ENCODE data around the gene CCDC6.

Gene CCDC6

GRCh38 chr10:59917922-59918321, 11.6 kb upstream of the CCDC6 start:
- ChIA-PET CTCF (no interaction called here), POLR2A (no interaction called here)
- H3K27me3 ChIP-seq (replicated peaks in 2 of 5; ENCODE audit: control insufficient read depth in 4 of 5, insufficient read depth in 5 of 5, low read length in 4 of 5): no peaks in the 10 kb centered on the region
- no peak overlapping the region for H3K4me3 ChIP-seq (ENCODE audit: control insufficient read depth in 1 of 7, extremely low read depth in 1 of 7, insufficient read depth in 4 of 7, low read depth in 2 of 7, low read length in 6 of 7)
- H3K4me1 ChIP-seq (ENCODE audit: control extremely low read depth in 1 of 4, control insufficient read depth in 4 of 4, insufficient read depth in 4 of 4, low read length in 3 of 4): no peaks in the 10 kb centered on the region
- no peak for DNase-seq
- H3K36me3 ChIP-seq (ENCODE audit: control insufficient read depth in 4 of 4, insufficient read depth in 4 of 4, low read length in 3 of 4): no peaks in the 10 kb centered on the region
- no peak overlapping the region for H3K27ac ChIP-seq (ENCODE audit: insufficient read depth in 1 of 2, low read depth in 1 of 2, low read length in 2 of 2, poor library complexity in 1 of 2, severe bottlenecking in 2 of 2)
- 67% methylated on average over 1 of the region's 1 CpG for WGBS (ENCODE audit: insufficient coverage)
- peaks cover 0 to 20% (median 1%) of the 10 kb centered on the region in 5 experiments for H3K9me3 ChIP-seq (ENCODE audit: control extremely low read depth in 1 of 5, control insufficient read depth in 4 of 5, insufficient read depth in 2 of 5, low read depth in 1 of 5, low read length in 4 of 5)

- Histone ChIP-seq H3K27me3 (replicated peaks in 2 of 5; ENCODE audit: control insufficient read depth in 4 of 5, insufficient read depth in 5 of 5, low read length in 4 of 5) (no peaks in the 10 kb centered on the region), H3K4me1 (ENCODE audit: control extremely low read depth in 1 of 4, control insufficient read depth in 4 of 4, insufficient read depth in 4 of 4, low read length in 3 of 4) (peaks cover under 1 to 4% (median 3%) of the 10 kb centered on the region in 4 experiments), H3K27ac (ENCODE audit: insufficient read depth in 1 of 2, low read depth in 1 of 2, low read length in 2 of 2, poor library complexity in 1 of 2, severe bottlenecking in 2 of 2) (no peak overlapping the region), H3K9me3 (ENCODE audit: control extremely low read depth in 1 of 5, control insufficient read depth in 4 of 5, insufficient read depth in 2 of 5, low read depth in 1 of 5, low read length in 4 of 5) (peaks cover 0 to 11% (median 0%) of the 10 kb centered on the region in 5 experiments), H3K4me3 (ENCODE audit: control insufficient read depth in 1 of 7, extremely low read depth in 1 of 7, insufficient read depth in 4 of 7, low read depth in 2 of 7, low read length in 6 of 7) (no peak overlapping the region), H3K36me3 (ENCODE audit: control insufficient read depth in 4 of 4, insufficient read depth in 4 of 4, low read length in 3 of 4) (no peaks in the 10 kb centered on the region)
- no peak for DNase-seq
- ChIA-PET CTCF (no interaction called here), POLR2A (no interaction called here)
Observed at GRCh38 chr10:59913547-59914237, 7.3 kb upstream of the CCDC6 start.

- Histone ChIP-seq H3K4me1 (ENCODE audit: control extremely low read depth in 1 of 4, control insufficient read depth in 4 of 4, insufficient read depth in 4 of 4, low read length in 3 of 4) (peaks cover 17 to 24% (median 20%) of the 10 kb centered on the region in 4 experiments), H3K9me3 (ENCODE audit: control extremely low read depth in 1 of 5, control insufficient read depth in 4 of 5, insufficient read depth in 2 of 5, low read depth in 1 of 5, low read length in 4 of 5) (peaks cover 0 to 11% (median 0%) of the 10 kb centered on the region in 5 experiments), H3K4me3 (ENCODE audit: control insufficient read depth in 1 of 7, extremely low read depth in 1 of 7, insufficient read depth in 4 of 7, low read depth in 2 of 7, low read length in 6 of 7) (no peak overlapping the region), H3K36me3 (ENCODE audit: control insufficient read depth in 4 of 4, insufficient read depth in 4 of 4, low read length in 3 of 4) (no peaks in the 10 kb centered on the region), H3K27me3 (replicated peaks in 2 of 5; ENCODE audit: control insufficient read depth in 4 of 5, insufficient read depth in 5 of 5, low read length in 4 of 5) (no peaks in the 10 kb centered on the region), H3K27ac (ENCODE audit: insufficient read depth in 1 of 2, low read depth in 1 of 2, low read length in 2 of 2, poor library complexity in 1 of 2, severe bottlenecking in 2 of 2) (no peak overlapping the region)
- ChIA-PET POLR2A (interaction anchor here (0.6 kb wide), 1 partner anchor 604 kb away, joined by 3 read pairs; no protein-coding TSS in a partner anchor), CTCF (interaction anchor here (1.3 kb wide), 1 partner anchor 15 kb away, joined by 3 read pairs; no protein-coding TSS in a partner anchor)
- no peak for DNase-seq
- no CpG with 5 or more reads among the region's 5 CpGs for WGBS (ENCODE audit: insufficient coverage)
Observed at GRCh38 chr10:59910867-59911266, 4.5 kb upstream of the CCDC6 start.

- Histone ChIP-seq H3K4me1 (ENCODE audit: control extremely low read depth in 1 of 4, control insufficient read depth in 4 of 4, insufficient read depth in 4 of 4, low read length in 3 of 4) (peaks cover 17 to 30% (median 27%) of the 10 kb centered on the region in 4 experiments), H3K9me3 (ENCODE audit: control extremely low read depth in 1 of 5, control insufficient read depth in 4 of 5, insufficient read depth in 2 of 5, low read depth in 1 of 5, low read length in 4 of 5) (peaks cover 0 to 11% (median 0%) of the 10 kb centered on the region in 5 experiments), H3K27me3 (replicated peaks in 2 of 5; ENCODE audit: control insufficient read depth in 4 of 5, insufficient read depth in 5 of 5, low read length in 4 of 5) (no peaks in the 10 kb centered on the region), H3K36me3 (ENCODE audit: control insufficient read depth in 4 of 4, insufficient read depth in 4 of 4, low read length in 3 of 4) (no peaks in the 10 kb centered on the region), H3K4me3 (ENCODE audit: control insufficient read depth in 1 of 7, extremely low read depth in 1 of 7, insufficient read depth in 4 of 7, low read depth in 2 of 7, low read length in 6 of 7) (no peak overlapping the region), H3K27ac (ENCODE audit: insufficient read depth in 1 of 2, low read depth in 1 of 2, low read length in 2 of 2, poor library complexity in 1 of 2, severe bottlenecking in 2 of 2) (no peak overlapping the region)
- WGBS (ENCODE audit: insufficient coverage): no CpG with 5 or more reads among the region's 1 CpG
- no peak for DNase-seq
- ChIA-PET CTCF (interaction anchor here (1.2 to 5.3 kb wide), 2 partner anchors 12 to 78 kb away, joined by 3 to 29 read pairs; no protein-coding TSS in a partner anchor), POLR2A (interaction anchor here (0.7 kb wide), 1 partner anchor 58 kb away, joined by 3 read pairs; no protein-coding TSS in a partner anchor)
Observed at GRCh38 chr10:59909815-59910214, 3.5 kb upstream of the CCDC6 start.

- WGBS (ENCODE audit: insufficient coverage): no CpG with 5 or more reads among the region's 4 CpGs
- no peak for DNase-seq
- H3K36me3 ChIP-seq (ENCODE audit: control insufficient read depth in 4 of 4, insufficient read depth in 4 of 4, low read length in 3 of 4): peaks cover 0 to under 1% (median 0%) of the 10 kb centered on the region in 4 experiments
- H3K9me3 ChIP-seq (ENCODE audit: control extremely low read depth in 1 of 5, control insufficient read depth in 4 of 5, insufficient read depth in 2 of 5, low read depth in 1 of 5, low read length in 4 of 5): peaks cover 0 to 4% (median 0%) of the 10 kb centered on the region in 5 experiments
- no peaks in the 10 kb centered on the region for H3K27me3 ChIP-seq (replicated peaks in 2 of 5; ENCODE audit: control insufficient read depth in 4 of 5, insufficient read depth in 5 of 5, low read length in 4 of 5)
- peak overlapping the region in 5 of 7 experiments; percentile 57 to 98 (median 62) for H3K4me3 ChIP-seq (ENCODE audit: control insufficient read depth in 1 of 7, extremely low read depth in 1 of 7, insufficient read depth in 4 of 7, low read depth in 2 of 7, low read length in 6 of 7)
- POLR2A ChIA-PET: no interaction called here
- CTCF ChIA-PET: interaction anchor here (0.9 to 5.3 kb wide), 13 partner anchors 11 to 286 kb away, joined by 3 to 63 read pairs (median 4); no protein-coding TSS in a partner anchor
- H3K4me1 ChIP-seq (ENCODE audit: control extremely low read depth in 1 of 4, control insufficient read depth in 4 of 4, insufficient read depth in 4 of 4, low read length in 3 of 4): peaks cover 27 to 40% (median 37%) of the 10 kb centered on the region in 4 experiments
- peak overlapping the region; percentile 67 to 89 for H3K27ac ChIP-seq (ENCODE audit: insufficient read depth in 1 of 2, low read depth in 1 of 2, low read length in 2 of 2, poor library complexity in 1 of 2, severe bottlenecking in 2 of 2)
Observed at GRCh38 chr10:59908808-59909143, 2.4 kb upstream of the CCDC6 start.

- WGBS (ENCODE audit: insufficient coverage): 8% methylated on average over 8 of the region's 9 CpGs
- ChIA-PET POLR2A (interaction anchor here (0.6 kb wide), 1 partner anchor 72 kb away, joined by 3 read pairs; no protein-coding TSS in a partner anchor), CTCF (interaction anchor here (0.8 to 5.3 kb wide), 21 partner anchors 10 to 285 kb away, joined by 3 to 63 read pairs (median 4); no protein-coding TSS in a partner anchor)
- Histone ChIP-seq H3K4me3 (ENCODE audit: control insufficient read depth in 1 of 7, extremely low read depth in 1 of 7, insufficient read depth in 4 of 7, low read depth in 2 of 7, low read length in 6 of 7) (peak overlapping the region in 6 of 7 experiments; percentile 57 to 98 (median 60)), H3K4me1 (ENCODE audit: control extremely low read depth in 1 of 4, control insufficient read depth in 4 of 4, insufficient read depth in 4 of 4, low read length in 3 of 4) (peaks cover 29 to 46% (median 39%) of the 10 kb centered on the region in 4 experiments), H3K27ac (ENCODE audit: insufficient read depth in 1 of 2, low read depth in 1 of 2, low read length in 2 of 2, poor library complexity in 1 of 2, severe bottlenecking in 2 of 2) (peak overlapping the region; percentile 67 to 89), H3K27me3 (replicated peaks in 2 of 5; ENCODE audit: control insufficient read depth in 4 of 5, insufficient read depth in 5 of 5, low read length in 4 of 5) (no peaks in the 10 kb centered on the region), H3K9me3 (ENCODE audit: control extremely low read depth in 1 of 5, control insufficient read depth in 4 of 5, insufficient read depth in 2 of 5, low read depth in 1 of 5, low read length in 4 of 5) (no peaks in the 10 kb centered on the region), H3K36me3 (ENCODE audit: control insufficient read depth in 4 of 4, insufficient read depth in 4 of 4, low read length in 3 of 4) (peaks cover 0 to 3% (median 0%) of the 10 kb centered on the region in 4 experiments)
- DNase-seq: peak; percentile 61 to 91 (median 88)
Observed at GRCh38 chr10:59907918-59908807, 1.8 kb upstream of the CCDC6 start.
